Activated CD4-positive, CD25-positive, alpha-beta regulatory T cell (primary cell): Measurements from ENCODE around the gene RALGPS2.

ENCODE experiments used
- DNase-seq, 4 experiments: peaks; one replicate each; lab custom pipeline; 2025; lab: John Stamatoyannopoulos, UW

Gene RALGPS2

DNA sequence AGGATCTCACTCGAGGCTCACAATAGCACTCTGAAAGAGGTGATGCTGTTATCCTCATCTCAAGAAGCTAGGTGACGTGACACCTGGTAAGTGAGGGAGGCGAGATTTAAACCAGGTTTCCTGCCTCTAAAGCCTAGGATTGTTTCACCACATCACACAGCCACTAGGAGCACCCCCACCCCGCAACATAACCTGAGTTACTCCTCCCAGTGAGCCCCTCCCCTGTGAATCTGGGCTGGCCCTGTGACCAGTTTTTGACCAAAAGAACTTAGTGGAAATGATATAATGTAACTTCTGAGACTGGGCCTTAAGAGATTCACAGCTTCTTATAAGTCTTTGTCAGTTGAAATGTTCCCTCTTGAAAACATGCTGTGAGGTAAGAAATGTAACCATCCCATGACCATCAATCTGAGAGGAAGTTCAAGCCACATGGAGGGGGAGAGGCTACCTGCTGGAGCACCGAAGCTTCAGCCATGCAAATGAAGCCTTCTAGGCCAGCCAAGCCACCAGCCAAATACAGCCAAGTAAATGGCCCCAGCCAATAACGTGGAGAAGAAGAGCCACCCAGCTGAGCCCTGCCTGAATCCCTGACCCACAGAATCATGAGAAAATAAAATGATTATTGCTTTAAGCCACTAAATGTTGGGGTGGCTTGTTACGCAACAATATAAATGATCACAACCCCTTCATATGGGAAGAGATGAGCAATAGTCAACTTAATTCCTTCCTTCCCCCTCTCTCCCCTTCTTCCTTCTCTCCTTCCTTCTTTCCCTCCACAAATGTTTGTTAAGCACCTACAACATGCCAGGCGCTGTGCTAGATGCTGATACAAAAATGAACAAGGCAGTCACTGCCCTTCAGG, 239.7 kb downstream of the RALGPS2 start:
- DNase-seq = no peak

DNA sequence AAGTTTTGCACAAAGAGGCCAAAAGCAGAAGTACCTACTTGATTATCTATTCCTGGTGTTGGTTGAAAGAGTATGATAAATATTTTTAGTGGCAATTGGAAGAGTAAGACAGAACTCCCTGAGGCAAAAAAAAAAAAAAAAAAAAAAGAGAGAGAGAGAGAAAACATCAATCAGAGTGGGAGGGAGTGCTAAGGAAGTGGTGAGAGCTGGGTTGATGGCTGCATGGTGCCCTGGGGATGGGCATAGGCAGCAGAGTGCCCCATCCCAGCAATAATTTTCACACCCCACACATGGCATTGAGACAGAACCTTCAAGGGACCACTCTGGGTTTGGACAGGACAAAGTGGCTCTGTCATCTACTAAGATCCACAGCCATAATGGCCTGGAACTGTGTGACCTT, 241.3 kb downstream of the RALGPS2 start:
- DNase-seq = no peak

DNA sequence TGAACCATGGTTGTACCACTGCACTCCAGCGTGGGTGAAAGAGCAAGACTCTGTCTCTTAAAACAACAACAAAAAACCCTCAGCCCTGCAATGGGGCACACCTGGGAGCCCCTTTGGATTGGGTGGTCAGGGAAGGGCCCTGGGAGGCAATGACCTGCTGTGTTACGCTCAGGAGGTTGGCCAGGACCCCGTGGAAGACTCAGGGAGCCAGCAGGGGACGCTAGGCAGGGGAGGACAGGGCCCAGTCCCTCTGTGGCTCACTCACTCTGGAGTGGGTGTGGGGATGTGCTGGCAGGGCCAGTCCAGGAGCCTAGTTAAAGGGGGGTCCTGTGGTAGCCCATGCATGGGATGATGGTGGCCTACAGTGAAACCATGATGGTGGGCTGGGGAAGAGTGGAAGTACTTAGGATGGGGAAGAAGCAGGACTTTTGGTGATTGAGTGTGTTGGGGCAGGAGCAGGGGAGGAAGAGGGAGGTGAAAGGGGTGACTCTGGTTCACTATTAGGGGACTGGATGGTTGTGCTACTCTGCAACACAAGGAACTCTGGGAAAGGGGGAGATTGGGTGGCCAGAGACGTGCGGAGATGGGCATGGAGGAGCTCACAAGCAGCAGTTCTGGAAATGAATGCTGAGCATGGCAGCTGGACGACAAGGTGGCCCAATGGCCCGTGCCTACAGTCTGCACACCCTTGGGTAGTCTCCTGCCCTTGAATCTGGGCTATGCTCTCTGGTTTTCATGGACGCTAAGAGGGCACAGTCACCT, 244.4 kb downstream of the RALGPS2 start:
- no peak for DNase-seq

DNA sequence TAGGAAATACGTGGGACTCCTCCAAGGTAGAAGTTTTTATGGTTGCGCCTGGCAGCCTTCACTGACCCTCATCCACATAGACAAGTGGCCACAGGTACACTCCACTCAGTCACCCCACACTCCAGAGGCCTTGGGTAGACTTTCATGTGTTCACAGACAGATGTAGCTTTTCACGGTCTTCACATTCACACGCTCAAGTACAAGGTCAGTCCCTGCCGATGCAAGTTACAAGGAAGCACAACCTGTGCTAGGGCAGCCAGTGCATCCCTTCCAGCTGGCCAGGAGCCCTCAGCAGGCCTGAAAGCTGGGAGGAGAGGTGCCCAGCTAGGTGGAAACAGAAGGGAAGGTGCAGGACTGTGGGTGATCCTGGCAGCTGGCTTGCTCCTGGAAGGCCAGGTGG, 245.1 kb downstream of the RALGPS2 start:
- no peak for DNase-seq
